MCF 10A (cell line): Measurements from ENCODE around the gene EME1. TPM values are rescaled to one million over a fixed set of nuclear protein-coding genes. Genes with fewer than 3 reads are reported as not detected.
"Not testable (repeated sequence)": the region's sequence is repeated elsewhere in the genome, so short reads cannot be mapped to it uniquely, and the experiment has no call there.

Experiments used
- BruUV-seq: library from RNA; stranded (reverse); fragments of 400-500 nt; replicated peaks from 2 replicates; lab custom pipeline; 2021; lab: Mats Ljungman, UMichigan
- CTCF ChIA-PET: fragments of 300-600 bp; sonication (Branson Sonifier 250); formaldehyde crosslinking; extraction: SDS; loops from one replicate; lab custom pipeline; 2021; ENCODE audit warnings: antibody characterized with exemption, inconsistent platforms; lab: Yijun Ruan, JAX
- POLR2A ChIA-PET: fragments of 300-600, 350-650 bp; sonication (Branson Sonifier 250); formaldehyde crosslinking; extraction: SDS; loops from one replicate; lab custom pipeline; 2020; ENCODE audit warnings: antibody characterized with exemption, inconsistent platforms; lab: Yijun Ruan, JAX
- DNase-seq: peaks from one replicate; pipeline ENCODE4 v3.0.0-alpha.2; 2018; ENCODE audit not compliant: unreplicated experiment
- H3K27ac Mint-ChIP-seq: one replicate; pipeline ENCODE4 v1.8.0; 2022; ENCODE audit warnings: mild to moderate bottlenecking, low read depth, mixed read lengths; ENCODE audit not compliant: unreplicated experiment
- H3K27me3 Mint-ChIP-seq: one replicate; pipeline ENCODE4 v1.8.0; 2022; ENCODE audit warnings: mixed read lengths; ENCODE audit not compliant: insufficient read depth, unreplicated experiment
- H3K36me3 Mint-ChIP-seq: one replicate; pipeline ENCODE4 v1.8.0; 2022; ENCODE audit warnings: mild to moderate bottlenecking, moderate library complexity, mixed read lengths; ENCODE audit not compliant: insufficient read depth, unreplicated experiment
- H3K4me1 Mint-ChIP-seq: one replicate; pipeline ENCODE4 v1.8.0; 2022; ENCODE audit warnings: mixed read lengths; ENCODE audit not compliant: insufficient read depth, unreplicated experiment
- H3K4me3 Mint-ChIP-seq: one replicate; pipeline ENCODE4 v1.8.0; 2022; ENCODE audit warnings: mild to moderate bottlenecking, moderate library complexity, mixed read lengths; ENCODE audit not compliant: unreplicated experiment
- H3K9me3 Mint-ChIP-seq: one replicate; pipeline ENCODE4 v1.8.0; 2022; ENCODE audit warnings: mixed read lengths; ENCODE audit not compliant: unreplicated experiment
- intact Hi-C: fragments of 100-400 bp; cut with micrococcal nuclease; formaldehyde crosslinking; loops from 2 replicates; pipeline ENCODE4 v1.14.1; 2022
- total RNA-seq: library from RNA; stranded (reverse); gene quantifications from 2 replicates; pipeline ENCODE4 v1.2.3, GENCODE V29; 2022
- TF ChIP-seq, protein P1 (sequence below): fragments of 200-600 bp; IDR thresholded peaks from one replicate; pipeline ENCODE4 v1.8.0; 2022; ENCODE audit warnings: antibody characterized with exemption, mild to moderate bottlenecking; ENCODE audit not compliant: unreplicated experiment

EME1 gene
- total RNA-seq, 1 experiment from 2014 or later = 6.0 TPM

DNA sequence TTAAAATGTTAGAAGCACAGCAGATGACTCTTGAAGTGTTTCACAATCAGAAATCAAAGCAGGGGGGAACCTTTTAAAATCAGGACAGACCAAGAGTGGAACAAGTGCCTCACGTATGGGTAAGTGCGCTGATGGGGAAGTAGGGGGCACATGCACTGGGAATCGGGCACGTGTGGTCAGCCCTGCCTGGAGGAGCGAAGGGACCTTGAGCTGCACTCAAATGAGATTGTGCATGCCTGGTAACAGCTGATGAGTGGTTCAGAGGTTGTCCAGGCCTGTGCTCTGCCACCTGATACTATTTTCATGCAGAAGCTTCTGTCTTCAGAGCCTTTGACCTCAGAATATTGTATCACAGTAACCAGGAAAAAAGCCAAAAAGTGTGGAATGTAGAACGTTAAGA lies 40.8 kb upstream of the EME1 start:
- BruUV-seq = no TSS peak
- TF ChIP-seq, protein P1, sequence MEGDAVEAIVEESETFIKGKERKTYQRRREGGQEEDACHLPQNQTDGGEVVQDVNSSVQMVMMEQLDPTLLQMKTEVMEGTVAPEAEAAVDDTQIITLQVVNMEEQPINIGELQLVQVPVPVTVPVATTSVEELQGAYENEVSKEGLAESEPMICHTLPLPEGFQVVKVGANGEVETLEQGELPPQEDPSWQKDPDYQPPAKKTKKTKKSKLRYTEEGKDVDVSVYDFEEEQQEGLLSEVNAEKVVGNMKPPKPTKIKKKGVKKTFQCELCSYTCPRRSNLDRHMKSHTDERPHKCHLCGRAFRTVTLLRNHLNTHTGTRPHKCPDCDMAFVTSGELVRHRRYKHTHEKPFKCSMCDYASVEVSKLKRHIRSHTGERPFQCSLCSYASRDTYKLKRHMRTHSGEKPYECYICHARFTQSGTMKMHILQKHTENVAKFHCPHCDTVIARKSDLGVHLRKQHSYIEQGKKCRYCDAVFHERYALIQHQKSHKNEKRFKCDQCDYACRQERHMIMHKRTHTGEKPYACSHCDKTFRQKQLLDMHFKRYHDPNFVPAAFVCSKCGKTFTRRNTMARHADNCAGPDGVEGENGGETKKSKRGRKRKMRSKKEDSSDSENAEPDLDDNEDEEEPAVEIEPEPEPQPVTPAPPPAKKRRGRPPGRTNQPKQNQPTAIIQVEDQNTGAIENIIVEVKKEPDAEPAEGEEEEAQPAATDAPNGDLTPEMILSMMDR = no peak
- Mint-ChIP-seq H3K27ac (no peak overlapping the region), H3K36me3 (no peaks in the 10 kb centered on the region), H3K4me1 (peaks cover 13% of the 10 kb centered on the region), H3K4me3 (no peak overlapping the region), H3K27me3 (no peaks in the 10 kb centered on the region), H3K9me3 (no peaks in the 10 kb centered on the region)
- DNase-seq = no peak
- ChIA-PET CTCF (interaction anchor here (0.6 to 0.8 kb wide), 3 partner anchors 9 to 65 kb away, joined by 3 read pairs; no protein-coding TSS in a partner anchor), POLR2A (interaction anchor here (0.7 to 2.5 kb wide), 2 partner anchors 15 to 41 kb away, joined by 3 to 8 read pairs; partner anchors contain the start of genes EME1 and MRPL27)
- intact Hi-C loops = no loop called here

DNA sequence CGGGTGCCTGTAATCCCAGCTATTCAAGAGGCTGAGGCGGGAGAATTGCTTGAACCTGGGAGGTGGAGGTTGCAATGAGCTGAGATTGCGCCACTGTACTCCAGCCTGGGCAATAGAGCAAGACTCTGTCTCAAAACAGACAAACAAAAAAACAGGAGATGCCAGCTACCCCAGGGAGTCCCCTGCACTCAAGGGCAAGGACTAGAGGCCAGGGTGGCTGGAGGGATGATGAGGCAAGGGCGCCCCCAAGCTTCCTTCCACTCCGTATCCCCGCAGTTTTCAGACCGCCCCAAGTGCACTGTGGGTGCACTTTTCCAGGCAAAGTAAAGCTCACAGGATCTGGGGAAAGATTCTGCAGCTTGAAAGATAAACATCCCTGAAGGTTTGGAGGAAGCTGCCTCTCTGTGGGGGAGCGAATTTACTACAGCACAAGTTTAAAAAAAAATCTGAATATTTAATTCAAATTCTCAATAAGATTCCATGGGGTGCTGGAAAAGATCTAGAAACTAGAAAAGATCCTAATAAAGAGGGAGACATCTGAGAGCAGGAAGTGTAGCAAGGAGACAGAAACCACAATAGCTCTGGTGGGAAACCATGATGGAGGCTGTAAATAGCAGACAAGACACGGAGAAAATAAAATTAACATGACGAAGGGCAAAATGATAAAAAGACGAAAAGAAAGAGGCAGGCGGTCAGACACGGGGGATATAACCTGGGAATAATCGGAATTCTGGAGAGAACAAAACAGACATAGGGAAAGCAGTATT lies 39.6 kb upstream of the EME1 start:
- H3K4me3 Mint-ChIP-seq, intact Hi-C loops, BruUV-seq, H3K27me3 Mint-ChIP-seq, H3K27ac Mint-ChIP-seq, H3K9me3 Mint-ChIP-seq, DNase-seq, POLR2A ChIA-PET, H3K36me3 Mint-ChIP-seq: not testable (repeated sequence)
- peaks cover 13% of the 10 kb centered on the region for H3K4me1 Mint-ChIP-seq
- CTCF ChIA-PET = interaction anchor here (0.5 to 0.6 kb wide), 3 partner anchors 45 to 167 kb away, joined by 3 read pairs; no protein-coding TSS in a partner anchor

DNA sequence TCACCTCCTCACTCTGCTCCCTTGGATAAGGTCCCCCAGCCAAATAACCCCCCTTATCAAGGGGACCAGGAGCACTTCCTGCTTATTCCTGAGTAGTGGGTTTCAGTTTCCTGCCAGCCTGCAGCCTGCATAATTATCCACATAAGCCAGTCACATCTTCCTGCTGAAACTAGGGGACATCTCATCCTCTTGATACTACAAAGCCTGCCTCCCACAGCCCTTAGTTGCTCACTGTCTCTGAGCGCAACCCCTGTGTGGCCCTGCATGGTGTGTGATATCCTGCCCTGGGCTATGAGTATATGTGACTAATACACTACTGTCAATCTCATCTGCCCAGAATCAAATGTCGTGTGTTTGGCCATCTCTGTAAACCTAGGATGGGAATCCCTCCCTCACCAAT lies 35.1 kb upstream of the EME1 start:
- no peaks in the 10 kb centered on the region for H3K9me3 Mint-ChIP-seq
- no peak overlapping the region for H3K27ac Mint-ChIP-seq
- no peaks in the 10 kb centered on the region for H3K4me1 Mint-ChIP-seq
- ChIA-PET CTCF (interaction anchor here (0.9 kb wide), 1 partner anchor 23 kb away, joined by 4 read pairs; no protein-coding TSS in a partner anchor), POLR2A (interaction anchor here (0.7 to 1.0 kb wide), 2 partner anchors 13 to 21 kb away, joined by 3 read pairs; no protein-coding TSS in a partner anchor)
- no TSS peak for BruUV-seq
- no peak overlapping the region for H3K4me3 Mint-ChIP-seq
- H3K36me3 Mint-ChIP-seq = no peaks in the 10 kb centered on the region
- TF ChIP-seq, protein P1 = no peak
- no peak for DNase-seq
- H3K27me3 Mint-ChIP-seq = no peaks in the 10 kb centered on the region
- intact Hi-C loops = no loop called here

DNA sequence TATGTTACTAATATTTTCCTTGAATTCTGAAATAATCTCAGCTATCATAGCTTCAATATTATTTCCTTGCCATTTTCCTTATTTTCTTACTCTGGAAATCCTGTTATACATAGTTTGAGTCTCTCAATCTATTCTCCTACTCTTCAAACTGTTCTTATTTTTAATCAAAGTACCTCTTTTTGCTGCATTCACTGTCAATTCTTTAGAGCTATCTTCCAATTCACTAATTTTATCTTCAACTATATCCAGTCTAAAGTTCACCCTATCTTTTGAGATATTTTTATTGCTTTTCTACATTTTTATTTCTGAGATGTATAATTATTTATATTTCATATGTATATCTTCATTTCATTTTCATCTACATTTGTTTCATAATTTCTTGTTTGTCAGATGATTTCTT lies 34.4 kb upstream of the EME1 start:
- Mint-ChIP-seq H3K4me3 (no peak overlapping the region), H3K36me3 (no peaks in the 10 kb centered on the region), H3K4me1 (no peaks in the 10 kb centered on the region), H3K27me3 (no peaks in the 10 kb centered on the region), H3K27ac (no peak overlapping the region), H3K9me3 (no peaks in the 10 kb centered on the region)
- no TSS peak for BruUV-seq
- intact Hi-C loops = no loop called here
- no peak for DNase-seq
- TF ChIP-seq, protein P1 = no peak
- CTCF ChIA-PET = interaction anchor here (0.9 kb wide), 1 partner anchor 23 kb away, joined by 4 read pairs; no protein-coding TSS in a partner anchor
- POLR2A ChIA-PET = interaction anchor here (0.7 to 1.0 kb wide), 5 partner anchors 14 to 277 kb away, joined by 3 to 5 read pairs (median 3); no protein-coding TSS in a partner anchor
